Measurements from ENCODE around the gene GPR21.

Gene GPR21

DNA sequence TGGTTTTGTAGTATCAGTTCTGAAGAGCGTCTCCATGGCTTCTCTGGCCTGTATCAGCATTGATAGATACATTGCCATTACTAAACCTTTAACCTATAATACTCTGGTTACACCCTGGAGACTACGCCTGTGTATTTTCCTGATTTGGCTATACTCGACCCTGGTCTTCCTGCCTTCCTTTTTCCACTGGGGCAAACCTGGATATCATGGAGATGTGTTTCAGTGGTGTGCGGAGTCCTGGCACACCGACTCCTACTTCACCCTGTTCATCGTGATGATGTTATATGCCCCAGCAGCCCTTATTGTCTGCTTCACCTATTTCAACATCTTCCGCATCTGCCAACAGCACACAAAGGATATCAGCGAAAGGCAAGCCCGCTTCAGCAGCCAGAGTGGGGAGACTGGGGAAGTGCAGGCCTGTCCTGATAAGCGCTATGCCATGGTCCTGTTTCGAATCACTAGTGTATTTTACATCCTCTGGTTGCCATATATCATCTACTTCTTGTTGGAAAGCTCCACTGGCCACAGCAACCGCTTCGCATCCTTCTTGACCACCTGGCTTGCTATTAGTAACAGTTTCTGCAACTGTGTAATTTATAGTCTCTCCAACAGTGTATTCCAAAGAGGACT lies 1.5 kb downstream of the GPR21 start:
- DNase-seq = no peak

DNA sequence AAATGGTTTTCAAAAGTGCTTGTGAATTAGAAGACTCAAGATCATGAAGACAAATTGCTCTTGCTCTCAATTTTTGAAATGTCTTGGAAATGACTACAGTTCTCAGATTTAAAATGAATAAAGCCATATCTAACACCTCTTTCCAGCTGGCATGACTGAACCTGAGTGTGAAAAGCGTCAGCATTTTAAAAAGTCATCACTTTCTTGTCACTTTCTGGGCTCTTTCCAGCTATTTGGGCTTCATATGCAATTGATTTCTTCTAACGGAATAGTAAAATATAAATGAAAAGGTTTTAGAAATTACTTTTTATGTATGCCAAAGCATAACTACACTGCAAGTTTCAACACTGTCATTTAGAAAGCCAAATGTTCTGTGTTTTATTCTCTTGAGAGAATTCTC lies 2.3 kb downstream of the GPR21 start:
- DNase-seq = no peak

DNA sequence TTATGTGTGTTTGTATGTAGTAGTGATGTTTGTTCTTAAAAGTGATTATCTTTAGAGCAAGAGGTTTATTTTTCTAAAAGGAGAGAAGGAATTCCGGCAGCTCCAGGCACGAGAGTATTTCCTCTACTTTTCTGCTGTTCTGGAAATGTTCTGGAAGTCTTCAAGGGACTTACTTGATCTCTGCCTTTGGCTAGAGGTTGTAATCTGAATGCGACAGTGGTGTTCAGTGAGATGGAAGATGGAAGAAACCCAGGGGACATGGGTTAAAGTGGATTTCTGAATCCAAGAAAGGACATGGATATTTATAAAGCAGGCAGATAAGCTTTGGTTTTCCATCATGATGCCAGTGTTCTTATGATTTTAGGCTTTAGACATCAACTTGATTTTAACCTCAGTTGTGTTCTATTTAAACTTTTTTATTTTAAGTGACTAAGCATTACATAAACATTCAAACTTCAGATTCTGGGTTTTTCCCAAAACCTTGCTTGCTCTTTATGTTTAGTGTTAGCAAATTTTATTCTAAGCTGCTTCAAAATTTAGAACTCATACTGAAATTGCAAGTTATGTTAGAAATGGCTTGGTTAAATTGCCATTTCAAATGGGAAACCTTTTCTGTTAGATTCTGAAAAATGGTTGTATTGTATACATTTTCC lies 3.6 kb downstream of the GPR21 start:
- no peak for DNase-seq

DNA sequence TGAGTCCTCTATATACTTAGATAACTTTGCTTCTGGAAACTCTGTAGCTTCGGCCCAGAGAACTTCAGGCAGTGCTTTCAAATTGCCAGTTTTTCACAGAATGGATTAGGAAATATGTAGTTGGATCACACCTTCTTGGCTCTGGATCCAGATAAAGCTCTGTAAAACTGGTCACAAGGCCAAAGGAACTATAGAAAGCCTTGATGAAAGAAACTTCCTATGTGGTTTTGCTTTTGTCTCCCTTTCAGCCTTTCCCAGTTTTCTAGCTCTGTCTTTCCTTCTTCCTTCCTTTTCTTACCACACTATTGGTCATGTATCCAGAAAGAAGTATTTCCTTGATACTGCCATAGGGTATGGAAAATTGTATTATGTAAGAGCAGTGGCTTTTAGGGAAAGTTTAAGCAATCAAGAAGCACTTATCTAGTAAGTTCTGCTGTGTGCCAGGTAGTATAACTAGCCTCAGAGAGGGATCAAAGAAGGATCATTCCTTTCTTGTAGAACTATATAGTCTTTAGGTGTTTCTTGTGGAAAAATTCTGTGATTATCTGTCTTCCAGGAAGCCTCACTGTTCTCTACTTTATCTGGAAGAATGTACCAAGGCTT lies 6.3 kb downstream of the GPR21 start:
- DNase-seq = no peak

DNA sequence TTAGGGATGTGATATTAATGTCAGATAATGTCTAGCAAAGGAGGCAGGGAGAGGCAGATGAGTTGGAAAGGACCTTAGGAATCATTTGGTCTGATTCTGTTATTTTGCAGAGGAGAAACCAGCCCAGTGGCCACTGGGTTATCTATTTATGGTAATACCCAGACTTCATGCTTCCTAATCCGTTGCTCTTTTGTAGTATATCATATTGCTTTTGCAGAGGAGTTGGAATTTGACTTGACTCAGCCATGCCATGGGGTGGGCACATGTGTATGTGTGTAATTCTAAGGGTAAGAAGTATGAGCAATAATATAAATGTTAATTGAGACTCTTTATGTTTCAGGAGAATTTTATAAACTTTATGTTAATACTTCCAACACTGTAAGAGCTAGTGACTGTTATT lies 7.3 kb downstream of the GPR21 start:
- no peak for DNase-seq

DNA sequence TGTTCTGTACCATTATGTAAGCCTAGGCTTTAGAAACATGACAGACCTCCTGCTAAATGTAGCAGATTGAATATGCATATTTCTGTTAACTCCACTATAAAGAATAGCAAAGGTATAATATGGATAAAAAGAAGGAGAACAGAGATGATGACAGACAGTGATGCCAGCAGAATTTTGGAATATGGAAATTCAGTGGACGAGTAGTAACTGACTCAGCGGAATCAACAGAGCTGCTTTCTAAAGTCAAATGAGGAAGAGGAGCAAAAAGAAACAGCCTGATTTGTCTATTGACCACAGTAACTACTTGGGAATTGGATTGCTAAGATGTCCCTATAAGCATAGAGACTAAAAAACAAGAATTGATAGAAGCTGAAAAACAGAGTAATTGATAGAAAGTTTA lies 8.0 kb downstream of the GPR21 start:
- DNase-seq = no peak

DNA sequence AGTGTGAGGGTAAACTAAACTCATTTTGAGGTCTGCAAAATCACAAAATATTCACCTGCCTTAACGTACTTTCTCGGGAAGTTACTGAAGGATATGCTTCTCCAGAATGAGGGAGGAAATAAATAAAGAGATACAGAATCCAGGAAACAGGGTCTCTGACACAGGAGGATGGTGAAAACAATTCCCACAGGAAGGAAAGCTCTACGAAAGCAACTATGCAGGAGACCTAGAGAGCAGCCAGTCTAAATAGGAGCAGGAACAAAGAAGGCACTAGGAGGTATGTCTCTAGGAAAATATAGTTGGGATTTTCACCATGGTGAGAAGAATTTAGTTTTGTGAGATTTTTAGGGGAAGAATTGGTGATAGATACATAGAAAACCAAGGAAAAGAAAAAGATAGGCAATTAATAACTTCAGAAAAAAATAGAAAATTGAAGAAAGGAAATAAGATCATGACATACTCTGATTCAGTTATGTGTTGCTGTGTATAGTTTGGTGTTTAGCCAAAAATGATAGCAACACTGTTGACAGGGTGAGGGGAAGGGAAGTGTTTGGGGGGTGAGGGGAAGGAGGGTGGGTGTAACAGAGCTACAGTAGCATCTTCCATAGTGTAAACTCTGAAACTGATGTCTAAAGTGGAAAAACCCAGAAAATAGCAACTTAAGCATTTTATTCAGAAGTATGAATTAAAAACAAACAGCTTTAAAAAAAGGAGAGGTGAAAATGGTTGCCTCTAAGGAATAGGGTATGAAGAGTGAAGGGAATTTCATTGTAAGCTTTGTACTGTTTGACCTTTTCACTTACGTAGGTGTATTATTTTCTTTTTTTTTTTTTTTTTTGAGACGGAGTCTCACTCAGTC lies 9.8 kb downstream of the GPR21 start:
- no peak for DNase-seq

DNA sequence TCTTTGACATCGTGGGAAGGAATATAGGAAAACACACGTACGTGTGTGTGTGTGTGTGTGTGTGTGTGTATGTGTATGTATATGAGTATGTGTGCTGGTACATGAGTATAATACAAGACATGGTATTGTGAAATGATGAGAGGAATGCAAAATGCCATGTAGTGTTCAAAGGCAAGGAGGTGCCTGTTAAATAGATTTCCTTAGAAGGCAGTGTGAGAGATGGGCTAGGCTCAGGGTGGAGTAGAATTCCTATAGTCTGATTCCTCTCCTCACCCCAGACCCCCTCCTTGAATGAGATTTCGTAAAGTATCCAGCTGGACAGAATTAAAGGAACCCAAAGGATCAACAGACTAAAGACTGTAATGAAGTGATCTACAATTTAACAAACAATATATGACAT lies 11.1 kb downstream of the GPR21 start:
- no peak for DNase-seq

DNA sequence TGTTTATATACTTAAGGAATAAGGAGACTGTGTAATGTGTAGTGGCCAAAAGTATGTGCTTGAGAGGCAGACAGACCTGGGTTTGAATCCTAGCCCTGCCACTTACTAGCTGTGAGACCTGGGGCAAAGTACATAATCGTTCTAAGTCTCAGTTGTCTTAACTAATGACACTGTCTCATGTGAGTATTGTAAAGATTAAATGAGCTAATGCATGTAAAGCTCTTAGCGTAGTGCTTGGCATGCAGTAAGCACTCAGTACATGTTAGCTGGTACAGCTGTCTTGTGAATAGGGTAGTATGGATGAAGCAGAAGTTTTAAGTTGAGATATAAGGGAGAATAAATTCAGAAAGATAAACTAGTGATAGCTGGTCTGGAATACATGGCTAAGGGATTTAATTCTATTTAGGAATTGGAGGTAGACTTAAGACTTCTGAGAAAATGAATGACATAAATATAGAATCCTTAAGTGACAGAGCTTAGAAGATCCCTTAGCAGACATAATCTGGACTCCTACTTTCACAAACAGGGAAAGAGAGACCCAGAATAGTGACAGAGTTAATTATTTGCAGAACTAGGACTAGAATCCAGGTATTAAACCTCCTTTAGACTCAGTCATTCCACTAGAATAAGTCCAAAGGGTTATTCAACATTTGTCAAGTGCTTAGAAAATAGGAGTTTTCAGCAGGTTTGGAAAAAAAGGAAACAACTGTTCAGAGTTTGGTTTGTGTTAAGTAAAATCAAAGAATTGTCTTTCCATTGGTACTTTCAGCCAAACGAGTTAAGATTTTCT lies 13.1 kb downstream of the GPR21 start:
- no peak for DNase-seq

DNA sequence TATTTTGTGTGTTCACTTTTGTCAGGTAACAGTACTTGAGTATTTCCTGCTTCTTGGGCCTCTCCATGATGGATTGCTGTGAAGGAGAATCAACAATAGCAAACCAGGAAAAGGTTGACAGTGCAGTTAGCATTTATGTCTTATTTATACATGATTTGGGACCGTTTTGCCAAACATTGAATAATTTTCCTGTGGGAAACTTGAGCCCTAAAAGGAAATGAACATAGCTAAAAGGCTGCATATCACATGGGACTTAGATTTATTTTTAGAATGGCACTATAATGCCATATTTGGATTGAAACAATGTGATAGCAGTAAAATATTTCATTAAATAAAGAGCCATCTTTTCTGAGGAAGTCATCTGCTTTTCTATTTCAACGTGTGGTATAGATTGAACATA lies 15.3 kb downstream of the GPR21 start:
- no peak for DNase-seq

DNA sequence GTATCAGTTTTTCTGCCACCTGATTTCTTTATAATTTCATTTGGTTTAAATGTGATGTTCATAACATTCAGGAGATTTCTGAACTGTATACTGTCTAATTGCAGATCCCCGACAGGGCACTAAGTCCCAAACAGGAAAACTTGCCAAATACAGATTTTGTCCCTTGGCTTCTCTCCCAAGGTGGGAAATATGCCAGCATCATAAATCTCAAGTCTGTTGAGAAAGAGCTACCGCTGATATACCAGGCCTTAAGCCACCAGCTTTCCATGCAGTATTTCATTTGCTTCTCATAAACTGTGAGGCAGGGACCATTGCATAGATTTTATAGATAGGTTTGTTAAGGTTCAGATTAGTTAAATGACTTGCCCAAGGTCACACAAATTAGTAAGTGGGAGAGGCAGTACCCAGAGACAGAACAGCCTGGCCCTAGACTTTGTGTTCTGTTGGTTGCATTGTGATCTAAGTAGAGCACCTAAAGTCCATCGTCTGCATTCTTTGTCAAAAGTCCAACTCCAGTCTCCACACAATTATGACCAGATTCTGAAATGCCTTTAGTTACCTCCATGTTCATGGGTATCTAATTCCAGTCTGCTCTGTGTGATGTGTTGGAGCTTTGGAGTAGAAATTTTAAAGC lies 16.2 kb downstream of the GPR21 start:
- no peak for DNase-seq

DNA sequence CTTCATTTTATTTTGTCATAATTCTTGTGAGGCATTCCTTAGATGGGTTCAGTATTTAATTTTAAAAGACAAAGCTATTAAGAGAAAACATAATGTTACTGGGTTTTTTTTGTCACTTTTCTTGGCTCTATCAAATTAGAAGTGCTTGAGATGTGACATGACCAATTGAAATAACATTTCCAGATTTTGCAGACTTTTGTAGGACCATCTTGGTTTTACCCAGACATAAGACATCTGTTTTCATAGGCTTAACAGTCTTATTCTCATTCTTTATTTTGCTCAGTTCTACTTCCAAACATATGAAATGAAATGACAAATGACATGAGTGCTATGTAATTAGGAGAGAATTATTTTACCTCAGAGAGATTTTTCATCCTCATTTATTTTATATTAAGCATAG lies 19.6 kb downstream of the GPR21 start:
- no peak for DNase-seq

DNA sequence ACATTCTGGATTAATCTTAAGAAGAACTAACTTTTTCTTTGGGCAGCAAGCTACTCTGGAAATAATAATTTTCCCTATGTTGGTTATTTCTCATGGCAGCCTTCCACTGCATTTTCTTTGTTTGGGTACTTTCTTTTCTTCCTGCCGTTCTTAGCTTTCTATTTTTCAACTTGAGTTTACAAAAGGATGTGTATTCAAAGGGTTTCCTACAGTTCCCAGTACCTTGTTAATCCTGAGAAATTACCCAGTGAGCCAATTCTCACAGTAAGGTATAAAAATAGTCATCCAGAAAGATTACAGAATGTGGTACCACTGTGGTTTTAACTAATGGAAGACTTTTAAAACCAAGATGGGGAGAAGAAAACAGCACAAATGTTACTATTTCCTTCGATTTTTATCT lies 20.2 kb downstream of the GPR21 start:
- DNase-seq = no peak

DNA sequence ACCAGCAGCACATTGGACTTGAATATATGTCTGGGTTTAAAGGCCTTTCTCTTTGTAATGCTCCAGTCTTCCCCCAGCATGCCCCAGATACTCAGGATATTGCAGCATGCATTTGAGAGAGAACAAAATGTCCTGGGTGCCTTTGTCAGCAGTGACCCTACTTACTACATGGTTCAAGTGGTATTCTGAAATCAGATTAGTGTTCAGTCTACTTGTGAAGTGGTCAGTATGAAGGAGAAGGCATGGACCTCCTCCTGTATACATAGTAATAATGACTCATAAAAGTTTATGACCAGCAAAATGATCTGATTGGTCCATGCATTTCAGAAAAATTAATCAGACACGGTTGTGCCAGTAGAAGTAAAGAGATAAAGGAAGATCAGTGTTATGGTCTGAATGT lies 25.4 kb downstream of the GPR21 start:
- DNase-seq = no peak

DNA sequence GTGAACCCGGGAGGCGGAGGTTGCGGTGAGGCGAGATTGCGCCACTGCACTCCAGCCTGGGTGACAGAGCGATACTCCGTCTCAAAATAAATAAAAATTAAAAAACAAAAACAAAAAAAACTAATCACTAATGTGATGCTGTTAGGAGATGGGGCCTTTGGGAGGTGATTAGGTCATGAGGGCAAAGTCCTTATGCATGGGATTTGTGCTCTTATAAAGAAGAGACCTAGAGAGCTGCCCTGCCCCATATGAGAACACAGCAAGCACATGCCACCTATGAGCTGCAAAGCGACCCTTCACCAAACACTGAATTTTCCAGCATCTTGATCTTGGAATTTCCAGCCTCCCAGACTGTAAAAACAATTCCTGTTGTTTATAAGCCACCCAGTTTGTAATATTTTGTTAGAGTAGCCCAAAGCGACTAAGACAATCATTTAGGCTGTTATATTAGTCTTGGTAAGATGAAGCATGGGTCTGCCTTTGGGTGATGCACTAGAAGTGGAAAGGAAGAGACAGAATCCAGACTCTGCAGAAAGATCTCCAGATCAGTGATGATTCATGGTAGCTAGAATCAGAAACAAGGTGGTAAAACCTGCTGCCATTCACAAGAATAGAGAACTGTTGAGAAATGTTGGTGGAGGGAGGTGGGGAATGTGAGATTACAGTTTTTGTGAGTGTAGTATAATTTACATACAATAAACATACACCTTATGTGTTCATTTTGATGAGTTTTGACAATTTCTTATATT lies 26.2 kb downstream of the GPR21 start:
- no peak for DNase-seq

DNA sequence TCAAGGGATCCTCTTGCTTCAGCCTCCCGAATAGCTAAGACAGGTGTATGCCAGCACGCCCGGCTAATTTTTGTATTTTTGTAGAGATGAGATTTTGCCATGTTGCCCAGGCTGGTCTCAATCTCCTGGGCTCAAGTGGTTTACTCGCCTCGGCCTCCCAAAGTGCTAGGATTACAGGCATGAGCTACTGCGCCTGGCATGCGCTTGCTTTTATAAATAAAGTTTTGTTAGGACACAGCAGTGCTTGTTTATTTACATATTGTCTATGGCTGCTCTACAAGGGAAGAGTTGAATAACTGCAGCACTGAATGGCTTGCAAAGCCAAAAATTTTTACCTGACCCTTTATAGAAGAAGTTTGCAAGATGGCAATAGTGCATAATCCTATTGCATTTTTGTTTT lies 27.7 kb downstream of the GPR21 start:
- no peak for DNase-seq

DNA sequence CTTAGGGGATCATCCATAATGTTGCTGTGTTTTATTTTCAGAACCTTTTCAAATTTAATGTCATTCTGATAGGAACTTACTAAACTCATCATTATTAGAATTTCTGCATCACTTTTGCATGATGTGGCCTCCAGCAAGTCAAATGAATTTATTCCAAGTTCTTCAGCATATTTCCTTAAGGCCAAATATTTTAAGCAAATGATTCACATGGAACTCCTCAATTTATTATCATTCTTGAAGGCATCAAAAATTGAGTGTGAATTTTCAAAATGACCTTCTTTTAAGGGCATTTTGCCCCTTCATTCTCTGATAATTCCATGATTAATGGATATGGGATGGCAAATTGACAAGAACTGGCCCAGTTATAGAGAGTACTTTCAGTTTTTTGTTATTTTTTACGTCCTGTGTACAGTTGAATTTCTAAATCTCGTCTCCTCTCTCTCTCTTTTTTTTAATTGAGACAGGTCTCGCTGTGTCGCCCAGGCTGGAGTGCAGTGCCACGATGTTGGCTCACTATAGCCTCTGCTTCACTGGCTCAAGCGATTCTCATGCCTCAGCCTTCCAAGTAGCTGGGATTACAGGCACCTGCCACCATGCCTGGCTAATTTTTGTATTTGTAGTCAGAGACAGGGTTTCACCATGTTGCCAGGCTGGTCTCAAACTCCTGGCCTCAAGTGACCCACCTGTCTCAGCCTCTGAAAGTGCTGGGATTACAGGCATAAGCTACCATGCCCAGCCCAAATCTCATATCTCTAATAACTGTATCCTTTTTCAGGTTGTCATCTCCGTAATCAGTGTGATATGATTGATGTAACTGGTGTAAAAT lies 29.1 kb downstream of the GPR21 start:
- no peak for DNase-seq

DNA sequence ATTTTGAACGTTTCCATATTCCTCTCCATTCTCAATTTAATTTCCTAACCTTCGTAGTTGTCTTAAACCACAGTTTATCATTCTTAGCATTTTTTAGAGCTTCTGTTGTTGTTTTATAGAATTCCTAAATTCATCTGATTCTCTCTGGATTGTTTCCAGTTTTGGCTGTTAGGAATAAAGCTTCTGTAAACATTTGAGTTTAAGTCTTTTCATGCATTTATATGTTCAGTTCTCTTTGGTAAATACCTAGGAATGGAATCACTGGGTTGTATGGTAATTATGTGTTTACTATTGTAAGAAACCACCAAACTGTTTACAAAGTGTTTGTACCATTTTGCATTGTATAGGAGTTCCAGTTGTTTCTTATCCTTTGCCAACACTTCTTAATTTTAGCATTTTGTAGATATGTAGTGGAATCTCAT lies 29.7 kb downstream of the GPR21 start:
- DNase-seq = no peak

DNA sequence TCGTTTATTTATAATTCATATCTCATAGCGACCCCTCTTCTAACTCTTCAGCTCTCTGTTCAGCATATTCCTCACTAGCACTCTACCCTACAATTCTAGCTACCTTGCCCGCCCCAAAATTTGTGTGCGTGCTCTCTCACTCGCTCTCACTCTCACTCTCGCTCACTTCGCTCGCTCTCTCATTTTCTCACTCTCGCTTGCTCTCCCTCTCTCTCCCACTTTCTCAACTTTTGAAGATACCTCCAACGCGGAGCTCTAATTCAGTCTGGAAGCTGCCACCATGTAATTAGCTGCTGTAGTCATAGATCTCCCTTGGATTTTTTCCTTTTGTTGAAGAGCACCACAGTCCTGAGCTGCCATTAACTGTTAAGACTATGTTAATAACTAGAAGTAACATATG lies 30.4 kb downstream of the GPR21 start:
- DNase-seq = no peak

DNA sequence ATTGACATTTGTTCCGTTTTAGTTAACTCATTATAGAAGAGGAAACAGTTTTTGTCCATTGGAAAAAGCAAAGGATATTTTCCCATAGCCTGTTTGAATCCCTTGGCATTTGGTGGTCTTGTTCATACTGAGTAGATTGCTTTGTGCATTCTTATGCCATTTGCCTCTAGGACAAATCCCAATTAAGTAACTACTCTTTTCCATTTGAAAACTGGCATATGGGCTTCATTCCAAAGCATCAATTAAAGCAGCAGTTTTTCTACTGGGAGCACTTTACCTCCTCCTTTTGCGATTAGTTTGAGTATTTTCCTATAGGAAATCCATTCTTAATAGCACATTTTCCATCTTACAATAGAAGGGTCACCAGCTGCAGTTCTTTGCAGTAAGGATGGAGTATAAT lies 31.2 kb downstream of the GPR21 start:
- no peak for DNase-seq

DNA sequence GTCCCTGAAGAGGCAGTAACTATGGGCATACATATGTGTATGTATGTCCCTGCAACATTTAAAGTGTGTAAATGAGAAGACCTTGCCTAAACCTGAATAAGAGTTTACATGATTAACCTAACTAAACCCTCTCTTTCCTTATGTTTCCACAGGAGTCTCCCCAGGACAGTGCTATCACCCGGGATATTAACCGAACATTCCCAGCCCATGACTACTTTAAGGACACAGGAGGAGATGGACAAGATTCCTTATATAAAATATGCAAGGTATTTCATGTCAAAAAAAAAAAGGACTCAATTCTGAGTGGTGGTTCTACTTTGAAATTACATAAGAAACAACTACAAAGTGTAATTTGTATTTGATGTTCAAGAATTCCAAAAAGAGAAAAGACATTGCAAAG lies 31.7 kb downstream of the GPR21 start:
- no peak for DNase-seq

All from activated T-cell treated with anti-CD3 and anti-CD28 coated beads, Interleukin-2, amount 50 U/mL, for 1 hour (primary cell).